ENCODE results near the gene MYL5. TPM values are rescaled to one million over a fixed set of nuclear protein-coding genes. Genes with fewer than 3 reads are reported as not detected.

Gene MYL5
- total and polyA plus RNA-seq, 2 donors (not counting 1 experiment from before 2014, with no cell fraction given), result 9.6 to 14.4 TPM

DNA sequence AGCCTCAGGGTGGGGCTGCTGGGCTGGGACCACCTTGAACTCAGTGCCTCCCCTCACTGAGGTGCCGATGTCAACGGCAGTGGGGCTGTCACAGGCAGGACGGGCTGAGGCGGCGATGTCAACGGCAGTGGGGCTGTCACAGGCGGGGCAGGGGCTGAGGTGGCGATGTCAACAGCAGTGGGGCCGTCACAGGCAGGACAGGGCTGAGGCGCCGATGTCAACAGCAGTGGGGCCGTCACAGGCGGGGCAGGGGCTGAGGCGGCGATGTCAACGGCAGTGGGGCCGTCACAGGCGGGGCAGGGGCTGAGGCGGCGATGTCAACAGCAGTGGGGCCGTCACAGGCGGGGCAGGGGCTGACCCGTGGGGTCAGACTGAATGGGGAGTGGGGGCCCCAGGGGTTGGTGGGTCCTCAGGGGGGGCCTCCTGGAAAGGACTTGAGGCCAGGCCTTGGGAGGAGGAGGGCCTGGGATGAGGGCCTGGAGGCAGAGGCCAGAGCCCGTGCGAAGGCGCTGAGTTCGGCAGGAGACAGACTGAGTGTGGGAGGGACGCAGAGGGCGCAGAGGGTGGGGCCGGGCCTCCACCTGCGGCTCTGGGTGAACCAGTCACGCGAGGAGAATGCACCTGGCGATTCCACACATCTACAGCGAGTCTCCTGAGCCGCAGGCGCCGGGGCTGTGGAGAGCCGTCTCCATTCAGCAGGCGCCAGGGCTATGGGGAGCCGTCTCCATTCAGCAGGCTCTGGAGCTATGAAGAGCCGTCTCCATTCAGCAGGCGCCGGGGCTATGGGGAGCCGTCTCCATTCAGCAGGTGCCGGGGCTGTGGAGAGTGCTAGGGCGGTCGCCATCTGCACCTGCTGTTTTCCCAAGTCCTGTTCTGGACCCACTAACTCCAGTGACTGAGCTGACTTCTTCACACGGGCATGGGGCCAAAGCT, 23.1 kb upstream of the MYL5 start:
- no peak overlapping the region for H3K4me3 ChIP-seq (replicated peaks in 1 of 4; ENCODE audit: control extremely low read depth in 1 of 4, insufficient read depth in 1 of 4, low read depth in 3 of 4, low read length in 4 of 4)
- H3K4me2 ChIP-seq (ENCODE audit: extremely low read depth, insufficient read depth, low read length), result no peak overlapping the region
- no peak overlapping the region for H2AFZ ChIP-seq (ENCODE audit: low read length)
- H4K20me1 ChIP-seq (ENCODE audit: control insufficient read depth, extremely low read depth, insufficient read depth, low read length), result no peaks in the 10 kb centered on the region
- DNase-seq (ENCODE audit: low read depth in 2 of 2), result no peak
- peaks cover 4% of the 10 kb centered on the region for H3K27me3 ChIP-seq (ENCODE audit: control insufficient read depth, insufficient read depth, low read length)
- H3K9me3 ChIP-seq (ENCODE audit: control insufficient read depth, insufficient read depth, low read depth, low read length), result no peaks in the 10 kb centered on the region
- no peak overlapping the region for H3K27ac ChIP-seq (ENCODE audit: insufficient read depth, low read length)
- no peaks in the 10 kb centered on the region for H3K36me3 ChIP-seq (ENCODE audit: control insufficient read depth, insufficient read depth, low read length)
- TF ChIP-seq EZH2 (IDR thresholded peaks at IDR 0.05; ENCODE audit: low read length, missing control alignments) (no peak), CTCF (conservative IDR thresholded peaks at IDR 0.05 in 1 of 2, IDR thresholded peaks at IDR 0.05 in 1 of 2; ENCODE audit: low read depth in 1 of 2, low read length in 2 of 2) (no peak)
- no peaks in the 10 kb centered on the region for H3K79me2 ChIP-seq (ENCODE audit: control insufficient read depth, insufficient read depth, low read length)
- H3K9ac ChIP-seq (ENCODE audit: insufficient read depth, low read length), result no peak overlapping the region
- H3K4me1 ChIP-seq (ENCODE audit: control insufficient read depth, extremely low read depth, insufficient read depth, low read length), result no peaks in the 10 kb centered on the region

- Histone ChIP-seq H3K27me3 (ENCODE audit: control insufficient read depth, insufficient read depth, low read length) (peaks cover 4% of the 10 kb centered on the region), H3K9ac (ENCODE audit: insufficient read depth, low read length) (no peak overlapping the region), H3K4me2 (ENCODE audit: extremely low read depth, insufficient read depth, low read length) (no peak overlapping the region), H3K27ac (ENCODE audit: insufficient read depth, low read length) (no peak overlapping the region), H4K20me1 (ENCODE audit: control insufficient read depth, extremely low read depth, insufficient read depth, low read length) (no peaks in the 10 kb centered on the region), H3K79me2 (ENCODE audit: control insufficient read depth, insufficient read depth, low read length) (no peaks in the 10 kb centered on the region), H3K4me3 (replicated peaks in 1 of 4; ENCODE audit: control extremely low read depth in 1 of 4, insufficient read depth in 1 of 4, low read depth in 3 of 4, low read length in 4 of 4) (no peak overlapping the region), H3K4me1 (ENCODE audit: control insufficient read depth, extremely low read depth, insufficient read depth, low read length) (no peaks in the 10 kb centered on the region), H2AFZ (ENCODE audit: low read length) (no peak overlapping the region), H3K36me3 (ENCODE audit: control insufficient read depth, insufficient read depth, low read length) (no peaks in the 10 kb centered on the region), H3K9me3 (ENCODE audit: control insufficient read depth, insufficient read depth, low read depth, low read length) (no peaks in the 10 kb centered on the region)
- DNase-seq (ENCODE audit: low read depth in 2 of 2), result no peak
- TF ChIP-seq EZH2 (IDR thresholded peaks at IDR 0.05; ENCODE audit: low read length, missing control alignments) (no peak), CTCF (conservative IDR thresholded peaks at IDR 0.05 in 1 of 2, IDR thresholded peaks at IDR 0.05 in 1 of 2; ENCODE audit: low read depth in 1 of 2, low read length in 2 of 2) (no peak)
Observed at GRCh38 chr4:651884-652642, 22.3 kb upstream of the MYL5 start.

- DNase-seq (ENCODE audit: low read depth in 2 of 2), result no peak
- Histone ChIP-seq H3K27ac (ENCODE audit: insufficient read depth, low read length) (no peak overlapping the region), H3K79me2 (ENCODE audit: control insufficient read depth, insufficient read depth, low read length) (no peaks in the 10 kb centered on the region), H3K4me2 (ENCODE audit: extremely low read depth, insufficient read depth, low read length) (no peak overlapping the region), H3K4me3 (replicated peaks in 1 of 4; ENCODE audit: control extremely low read depth in 1 of 4, insufficient read depth in 1 of 4, low read depth in 3 of 4, low read length in 4 of 4) (no peak overlapping the region), H3K9me3 (ENCODE audit: control insufficient read depth, insufficient read depth, low read depth, low read length) (no peaks in the 10 kb centered on the region), H3K9ac (ENCODE audit: insufficient read depth, low read length) (no peak overlapping the region), H3K36me3 (ENCODE audit: control insufficient read depth, insufficient read depth, low read length) (no peaks in the 10 kb centered on the region), H3K27me3 (ENCODE audit: control insufficient read depth, insufficient read depth, low read length) (peaks cover 4% of the 10 kb centered on the region), H2AFZ (ENCODE audit: low read length) (no peak overlapping the region), H4K20me1 (ENCODE audit: control insufficient read depth, extremely low read depth, insufficient read depth, low read length) (no peaks in the 10 kb centered on the region), H3K4me1 (ENCODE audit: control insufficient read depth, extremely low read depth, insufficient read depth, low read length) (no peaks in the 10 kb centered on the region)
- no peak for TF ChIP-seq CTCF (conservative IDR thresholded peaks at IDR 0.05 in 1 of 2, IDR thresholded peaks at IDR 0.05 in 1 of 2; ENCODE audit: low read depth in 1 of 2, low read length in 2 of 2)
- no peak for TF ChIP-seq EZH2 (IDR thresholded peaks at IDR 0.05; ENCODE audit: low read length, missing control alignments)
Observed at GRCh38 chr4:653080-653821, 21.1 kb upstream of the MYL5 start.
